SHP77 (cell line): Measurements from ENCODE around the gene MTFR1L.
A peak's percentile ranks its signal among the peaks of the same experiment; 100 is the strongest.

Experiments
- DNase-seq, 2 experiments: peaks; one replicate each; lab custom pipeline; 2025; lab: John Stamatoyannopoulos, UW

Gene MTFR1L

GRCh38 chr1:25819491-25820246 lies at the start of gene MTFR1L:
Gene MTFR1L, plus strand, starts transcription at chr1:25819954. Its CDS starts 3,151 bp downstream, at chr1:25823105.
- DNase-seq: peak; percentile 70 to 82

- no peak for DNase-seq
These were observed 49.1 kb upstream of the MTFR1L start for GRCh38 chr1:25770541-25771220.

- peak; percentile 9 to 51 for DNase-seq
These were observed 48.3 kb upstream of the MTFR1L start for GRCh38 chr1:25771221-25772114.

GRCh38 chr1:25772164-25772563 lies 47.6 kb upstream of the MTFR1L start:
- no peak for DNase-seq

GRCh38 chr1:25772692-25773245 lies 47.0 kb upstream of the MTFR1L start:
- DNase-seq: no peak

- DNase-seq: no peak
These were observed 46.2 kb upstream of the MTFR1L start for GRCh38 chr1:25773441-25774125.

- DNase-seq: no peak
These were observed 45.4 kb upstream of the MTFR1L start for GRCh38 chr1:25774206-25774803.

- peak; percentile 63 to 84 for DNase-seq
These were observed 44.6 kb upstream of the MTFR1L start for GRCh38 chr1:25774921-25775771.

- no peak for DNase-seq
These were observed 40.4 kb upstream of the MTFR1L start for GRCh38 chr1:25779388-25779787.

GRCh38 chr1:25779894-25780293 lies 39.9 kb upstream of the MTFR1L start:
- no peak for DNase-seq

GRCh38 chr1:25780318-25781129 lies 39.2 kb upstream of the MTFR1L start:
- DNase-seq: no peak

GRCh38 chr1:25781130-25781433 lies 38.7 kb upstream of the MTFR1L start:
- no peak for DNase-seq

GRCh38 chr1:25782608-25783201 lies 37.0 kb upstream of the MTFR1L start:
- no peak for DNase-seq

GRCh38 chr1:25784575-25785051 lies 35.1 kb upstream of the MTFR1L start:
- no peak for DNase-seq

GRCh38 chr1:25785333-25786067 lies 34.3 kb upstream of the MTFR1L start:
- DNase-seq: no peak

- no peak for DNase-seq
These were observed 32.6 kb upstream of the MTFR1L start for GRCh38 chr1:25786887-25787759.

- DNase-seq: no peak
These were observed 32.0 kb upstream of the MTFR1L start for GRCh38 chr1:25787760-25788166.
